CD4-positive, alpha-beta T cell treated with Interleukin-15 for 4 hours (primary cell): Measurements from ENCODE around the gene TAPT1.
"Not testable (repeated sequence)": the region's sequence is repeated elsewhere in the genome, so short reads cannot be mapped to it uniquely, and the experiment has no call there.

ENCODE experiments used
- DNase-seq: peaks from one replicate; pipeline ENCODE4 v3.0.0-alpha.2; 2020; ENCODE audit warnings: low spot score

The TAPT1 gene

GRCh38 chr4:16225863-16226815 is at the start of gene TAPT1:
TSS of gene TAPT1 (minus strand) at chr4:16226471. CDS start at chr4:16226457, 14 bp downstream.
- peak; percentile 77 for DNase-seq

- DNase-seq: no peak
Measured at GRCh38 chr4:16271411-16271810, 45.1 kb upstream of the TAPT1 start.

GRCh38 chr4:16270454-16271328 is 44.4 kb upstream of the TAPT1 start:
- no peak for DNase-seq

GRCh38 chr4:16269742-16270453 is 43.6 kb upstream of the TAPT1 start:
- not testable (repeated sequence) for DNase-seq

GRCh38 chr4:16269240-16269639 is 43.0 kb upstream of the TAPT1 start:
- no peak for DNase-seq

- no peak for DNase-seq
Measured at GRCh38 chr4:16268290-16268689, 42.0 kb upstream of the TAPT1 start.

GRCh38 chr4:16267639-16268038 is 41.4 kb upstream of the TAPT1 start:
- DNase-seq: no peak

GRCh38 chr4:16265820-16266219 is 39.5 kb upstream of the TAPT1 start:
- DNase-seq: no peak

- peak; percentile 44 for DNase-seq
Measured at GRCh38 chr4:16264798-16265197, 38.5 kb upstream of the TAPT1 start.

GRCh38 chr4:16263056-16263455 is 36.8 kb upstream of the TAPT1 start:
- no peak for DNase-seq

GRCh38 chr4:16262188-16262587 is 35.9 kb upstream of the TAPT1 start:
- DNase-seq: no peak

GRCh38 chr4:16261313-16261878 is 35.1 kb upstream of the TAPT1 start:
- DNase-seq: no peak

GRCh38 chr4:16259889-16260246 is 33.6 kb upstream of the TAPT1 start:
- DNase-seq: no peak

- DNase-seq: no peak
Measured at GRCh38 chr4:16259241-16259888, 33.1 kb upstream of the TAPT1 start.

GRCh38 chr4:16257611-16258010 is 31.3 kb upstream of the TAPT1 start:
- DNase-seq: no peak

- DNase-seq: no peak
Measured at GRCh38 chr4:16256343-16256742, 30.1 kb upstream of the TAPT1 start.

GRCh38 chr4:16255730-16256129 is 29.5 kb upstream of the TAPT1 start:
- DNase-seq: no peak

- DNase-seq: no peak
Measured at GRCh38 chr4:16253127-16253960, 27.1 kb upstream of the TAPT1 start.

GRCh38 chr4:16250661-16251365 is 24.5 kb upstream of the TAPT1 start:
- DNase-seq: no peak

- DNase-seq: no peak
Measured at GRCh38 chr4:16248605-16249004, 22.3 kb upstream of the TAPT1 start.
